ENCODE data around the gene PDK3.
A peak's percentile ranks its signal among the peaks of the same experiment; 100 is the strongest.

PDK3 gene

DNA sequence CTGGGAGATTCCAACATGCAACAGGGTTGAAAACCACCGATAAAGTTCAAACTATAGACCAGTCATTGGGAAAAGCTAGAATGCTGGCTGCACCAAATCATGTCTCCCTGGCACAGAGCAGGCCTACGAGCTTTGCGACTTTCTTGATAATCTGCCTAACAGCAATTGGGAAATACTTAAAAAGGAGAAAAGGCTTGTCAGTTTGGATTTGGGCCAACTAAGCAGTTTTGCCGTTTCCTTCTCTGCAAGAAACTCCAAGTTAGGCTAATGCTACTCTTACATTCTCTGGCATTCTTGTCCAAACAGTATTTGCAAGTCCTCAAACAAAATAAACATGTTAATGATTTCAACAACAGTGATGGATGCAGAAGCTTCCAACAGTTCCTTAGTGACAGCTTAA is 87.9 kb downstream of the PDK3 start:
- H3K4me3 ChIP-seq (ENCODE audit: low read depth, low read length): no peak overlapping the region
- TF ChIP-seq, protein P1, sequence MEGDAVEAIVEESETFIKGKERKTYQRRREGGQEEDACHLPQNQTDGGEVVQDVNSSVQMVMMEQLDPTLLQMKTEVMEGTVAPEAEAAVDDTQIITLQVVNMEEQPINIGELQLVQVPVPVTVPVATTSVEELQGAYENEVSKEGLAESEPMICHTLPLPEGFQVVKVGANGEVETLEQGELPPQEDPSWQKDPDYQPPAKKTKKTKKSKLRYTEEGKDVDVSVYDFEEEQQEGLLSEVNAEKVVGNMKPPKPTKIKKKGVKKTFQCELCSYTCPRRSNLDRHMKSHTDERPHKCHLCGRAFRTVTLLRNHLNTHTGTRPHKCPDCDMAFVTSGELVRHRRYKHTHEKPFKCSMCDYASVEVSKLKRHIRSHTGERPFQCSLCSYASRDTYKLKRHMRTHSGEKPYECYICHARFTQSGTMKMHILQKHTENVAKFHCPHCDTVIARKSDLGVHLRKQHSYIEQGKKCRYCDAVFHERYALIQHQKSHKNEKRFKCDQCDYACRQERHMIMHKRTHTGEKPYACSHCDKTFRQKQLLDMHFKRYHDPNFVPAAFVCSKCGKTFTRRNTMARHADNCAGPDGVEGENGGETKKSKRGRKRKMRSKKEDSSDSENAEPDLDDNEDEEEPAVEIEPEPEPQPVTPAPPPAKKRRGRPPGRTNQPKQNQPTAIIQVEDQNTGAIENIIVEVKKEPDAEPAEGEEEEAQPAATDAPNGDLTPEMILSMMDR (IDR thresholded peaks at IDR 0.05; ENCODE audit: control insufficient read depth, extremely low read depth, insufficient read depth): no peak
- no peak for DNase-seq (ENCODE audit: low read depth)

DNA sequence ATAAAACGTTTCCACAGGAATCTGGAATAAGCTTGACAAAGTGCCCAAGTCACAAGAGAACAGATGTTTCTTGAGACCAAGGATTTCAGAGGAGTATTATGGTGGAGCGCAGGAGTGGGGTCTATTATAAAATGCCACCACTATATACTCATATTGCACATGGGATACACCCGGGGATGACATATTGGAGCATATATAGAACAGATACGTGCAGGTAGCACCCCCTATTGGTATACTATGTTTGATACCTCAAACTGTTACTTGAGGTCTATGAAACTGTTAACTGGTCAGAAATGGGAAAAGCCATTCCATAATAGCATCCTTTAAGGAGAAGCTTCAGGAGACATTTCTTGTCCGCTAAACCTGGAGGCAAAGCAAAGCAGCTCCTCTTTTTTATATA is 96.0 kb downstream of the PDK3 start:
- TF ChIP-seq, protein P1 (IDR thresholded peaks at IDR 0.05; ENCODE audit: control insufficient read depth, extremely low read depth, insufficient read depth): no peak
- no peak for DNase-seq (ENCODE audit: low read depth)
- H3K4me3 ChIP-seq (ENCODE audit: low read depth, low read length): no peak overlapping the region

DNA sequence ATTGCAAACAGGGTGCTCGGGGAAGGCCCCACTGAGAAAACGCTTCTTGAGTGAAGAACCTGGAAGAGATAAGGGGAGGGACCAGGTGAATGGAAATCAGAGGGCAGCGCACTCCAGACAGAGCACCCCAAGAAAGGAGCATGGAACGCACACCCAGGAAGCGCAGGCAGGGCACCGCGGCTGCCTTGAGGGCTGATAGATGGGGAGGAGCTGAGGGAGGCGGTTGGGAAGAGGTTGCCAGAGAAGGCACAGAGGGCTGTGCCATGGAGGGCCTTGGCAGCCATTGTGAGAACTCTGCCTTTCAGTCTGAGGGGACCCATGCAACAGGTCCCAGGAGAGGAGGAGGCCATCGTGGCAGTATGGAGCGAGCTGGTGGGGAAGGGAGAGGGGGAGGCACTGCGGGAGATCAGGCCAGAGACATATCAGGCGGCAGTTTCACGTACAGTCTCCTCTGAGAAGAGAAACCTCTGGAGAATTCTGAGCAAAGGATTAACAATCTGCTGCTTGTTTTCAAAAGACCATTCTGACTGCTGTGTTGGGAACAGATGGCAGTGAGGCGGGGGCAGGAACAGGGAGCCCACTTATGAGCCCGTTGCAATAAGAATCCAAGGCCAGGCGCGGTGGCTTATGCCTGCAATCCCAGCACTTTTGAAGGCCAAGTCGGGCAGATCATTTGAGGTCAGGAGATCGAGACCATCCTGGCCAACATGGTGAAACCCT is 98.4 kb downstream of the PDK3 start:
- H3K4me3 ChIP-seq (ENCODE audit: low read depth, low read length): no peak overlapping the region
- no peak for DNase-seq (ENCODE audit: low read depth)
- TF ChIP-seq, protein P1 (IDR thresholded peaks at IDR 0.05; ENCODE audit: control insufficient read depth, extremely low read depth, insufficient read depth): no peak

DNA sequence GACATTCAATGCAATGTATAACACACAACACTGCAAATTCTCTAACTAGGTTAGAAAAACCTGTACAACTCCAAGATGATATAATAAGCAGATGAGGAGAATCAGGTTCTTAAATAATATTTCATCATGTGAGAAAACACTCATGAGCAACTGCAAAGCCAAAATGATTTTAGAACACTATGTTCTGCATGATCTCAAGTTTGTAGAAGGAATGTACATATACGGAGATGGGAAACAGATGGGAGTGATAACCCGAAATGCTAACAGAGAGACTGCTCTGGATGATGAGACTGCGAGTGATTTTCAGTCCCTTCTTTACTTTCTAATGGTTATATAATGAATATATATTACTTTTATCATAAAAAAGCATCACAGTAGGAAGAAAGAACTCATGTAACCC is 101.2 kb downstream of the PDK3 start:
- TF ChIP-seq, protein P1 (IDR thresholded peaks at IDR 0.05; ENCODE audit: control insufficient read depth, extremely low read depth, insufficient read depth): no peak
- DNase-seq (ENCODE audit: low read depth): peak; percentile 11
- H3K4me3 ChIP-seq (ENCODE audit: low read depth, low read length): no peak overlapping the region

DNA sequence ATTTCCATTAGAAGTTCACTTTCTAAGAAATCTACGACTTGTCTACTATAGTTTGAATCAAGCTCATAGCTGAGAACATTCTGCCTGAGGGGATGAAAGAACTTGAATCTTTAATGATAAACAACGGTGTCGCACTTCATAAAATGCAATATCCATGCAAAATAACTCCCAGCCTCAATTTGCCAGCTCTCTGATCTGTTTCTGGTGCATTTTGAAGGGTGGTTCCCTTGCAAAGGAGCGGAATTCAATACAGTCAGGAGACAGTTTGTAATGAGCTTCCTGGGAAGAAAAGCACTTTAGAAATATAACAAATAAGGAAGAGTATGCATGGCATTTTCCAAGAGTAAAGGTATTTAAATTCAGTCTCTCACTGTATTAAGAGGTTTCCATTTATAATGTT is 102.1 kb downstream of the PDK3 start:
- TF ChIP-seq, protein P1 (IDR thresholded peaks at IDR 0.05; ENCODE audit: control insufficient read depth, extremely low read depth, insufficient read depth): no peak
- DNase-seq (ENCODE audit: low read depth): no peak
- no peak overlapping the region for H3K4me3 ChIP-seq (ENCODE audit: low read depth, low read length)

DNA sequence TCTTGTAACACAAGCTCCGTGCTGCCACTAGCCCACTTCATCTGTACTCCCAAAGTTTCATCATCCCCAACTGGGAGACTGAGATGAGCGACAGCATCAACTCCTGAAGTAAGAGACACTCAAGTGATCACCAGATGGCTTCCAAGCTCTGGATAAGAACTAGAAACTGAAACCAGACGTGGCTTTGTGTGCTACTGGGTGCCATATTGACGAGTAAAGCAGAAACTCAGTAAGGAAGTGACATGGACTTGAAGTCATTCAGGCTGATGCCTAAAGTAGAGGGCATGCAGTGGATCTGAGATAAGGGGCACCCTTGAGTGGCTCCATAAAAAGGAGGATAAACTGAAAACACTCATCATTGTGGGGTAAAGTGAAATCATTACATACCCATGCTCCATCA is 109.7 kb downstream of the PDK3 start:
- DNase-seq (ENCODE audit: low read depth): no peak
- TF ChIP-seq, protein P1 (IDR thresholded peaks at IDR 0.05; ENCODE audit: control insufficient read depth, extremely low read depth, insufficient read depth): no peak
- no peak overlapping the region for H3K4me3 ChIP-seq (ENCODE audit: low read depth, low read length)

DNA sequence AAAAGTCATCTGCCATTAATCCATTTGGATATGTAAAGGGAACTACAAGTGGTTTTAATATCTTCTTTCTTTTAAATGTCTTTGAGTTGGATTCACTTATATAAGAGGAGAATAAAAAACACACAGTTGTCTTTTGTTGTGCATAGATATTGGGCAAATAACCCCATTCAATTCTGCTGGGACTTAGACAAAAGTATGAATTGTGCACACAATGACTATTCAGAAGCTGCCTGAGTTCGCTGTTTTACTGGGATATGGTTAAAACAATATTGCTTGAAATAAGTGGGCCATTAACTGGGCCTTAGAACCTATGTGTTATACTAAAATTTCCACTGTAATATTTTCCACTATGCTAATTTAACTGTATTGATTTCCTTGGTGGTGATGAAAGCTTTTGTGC is 110.4 kb downstream of the PDK3 start:
- no peak for DNase-seq (ENCODE audit: low read depth)
- TF ChIP-seq, protein P1 (IDR thresholded peaks at IDR 0.05; ENCODE audit: control insufficient read depth, extremely low read depth, insufficient read depth): no peak
- no peak overlapping the region for H3K4me3 ChIP-seq (ENCODE audit: low read depth, low read length)
